ENCODE results near the gene COL8A2.

DNA sequence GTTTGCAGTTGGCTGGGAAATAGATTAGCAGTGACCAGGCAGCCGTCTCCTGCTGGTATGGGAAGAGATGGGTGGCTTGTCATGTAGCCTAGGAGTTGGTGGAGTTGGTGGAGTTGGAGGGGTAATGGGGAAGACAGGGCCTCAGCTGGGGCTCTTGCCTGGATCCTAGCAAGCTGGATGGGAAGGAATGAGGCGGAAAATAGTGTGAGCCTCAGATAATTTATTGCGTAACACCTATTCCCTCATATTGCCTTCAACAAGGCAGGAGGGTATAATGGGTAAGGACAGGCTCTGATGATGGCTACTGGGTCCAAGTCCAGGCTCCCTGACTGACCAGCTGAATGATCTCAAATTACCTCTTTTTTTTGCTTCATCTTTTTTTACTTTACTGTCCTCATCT is 43.5 kb upstream of the COL8A2 start:
- TF ChIP-seq, protein P1, sequence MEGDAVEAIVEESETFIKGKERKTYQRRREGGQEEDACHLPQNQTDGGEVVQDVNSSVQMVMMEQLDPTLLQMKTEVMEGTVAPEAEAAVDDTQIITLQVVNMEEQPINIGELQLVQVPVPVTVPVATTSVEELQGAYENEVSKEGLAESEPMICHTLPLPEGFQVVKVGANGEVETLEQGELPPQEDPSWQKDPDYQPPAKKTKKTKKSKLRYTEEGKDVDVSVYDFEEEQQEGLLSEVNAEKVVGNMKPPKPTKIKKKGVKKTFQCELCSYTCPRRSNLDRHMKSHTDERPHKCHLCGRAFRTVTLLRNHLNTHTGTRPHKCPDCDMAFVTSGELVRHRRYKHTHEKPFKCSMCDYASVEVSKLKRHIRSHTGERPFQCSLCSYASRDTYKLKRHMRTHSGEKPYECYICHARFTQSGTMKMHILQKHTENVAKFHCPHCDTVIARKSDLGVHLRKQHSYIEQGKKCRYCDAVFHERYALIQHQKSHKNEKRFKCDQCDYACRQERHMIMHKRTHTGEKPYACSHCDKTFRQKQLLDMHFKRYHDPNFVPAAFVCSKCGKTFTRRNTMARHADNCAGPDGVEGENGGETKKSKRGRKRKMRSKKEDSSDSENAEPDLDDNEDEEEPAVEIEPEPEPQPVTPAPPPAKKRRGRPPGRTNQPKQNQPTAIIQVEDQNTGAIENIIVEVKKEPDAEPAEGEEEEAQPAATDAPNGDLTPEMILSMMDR (IDR thresholded peaks at IDR 0.05; ENCODE audit: extremely low read depth in 1 of 2, insufficient read depth in 1 of 2, low read depth in 1 of 2, low read length in 2 of 2), result no peak
- TF ChIP-seq POLR2A (IDR thresholded peaks at IDR 0.05; ENCODE audit: low read depth, low read length) (no peak), EZH2 (IDR thresholded peaks at IDR 0.05; ENCODE audit: borderline replicate concordance, low read depth, low read length, severe bottlenecking) (no peak), POLR2AphosphoS5 (IDR thresholded peaks at IDR 0.05; ENCODE audit: insufficient read depth, low read depth, low read length) (no peak)

Measured in endothelial cell of umbilical vein (primary cell).